Kidney (tissue), 14 donors: ENCODE measurements around the gene PMEPA1. TPM values are rescaled to one million over a fixed set of nuclear protein-coding genes. Genes with fewer than 3 reads are reported as not detected.

Source experiments
- DNase-seq, 5 donors: peaks; one replicate each; pipeline ENCODE4 v3.0.0-alpha.2; 2013 to 2020
- FAIRE-seq: peaks from 2 replicates; lab custom pipeline; 2012; peaks lifted over from hg19 to GRCh38; lab: Jason Lieb, UNC
- H3K27ac ChIP-seq, 2 donors: one replicate each; pipeline ENCODE4 v1.7.0; 2013; ENCODE audit warnings: low read depth in 2 of 2, low read length in 2 of 2, inconsistent platforms in 1 of 2
- H3K27me3 ChIP-seq: one replicate; pipeline ENCODE4 v1.7.1; 2013; ENCODE audit warnings: low read length, inconsistent platforms; ENCODE audit not compliant: control insufficient read depth, insufficient read depth
- H3K36me3 ChIP-seq, 3 donors: one replicate each; pipeline versions ENCODE4 v1.7.0 to v1.7.1; 2013; ENCODE audit warnings: low read length in 3 of 3, control low read depth in 1 of 3, inconsistent platforms in 1 of 3; ENCODE audit not compliant: insufficient read depth in 3 of 3, control insufficient read depth in 2 of 3
- H3K4me1 ChIP-seq, 3 donors: one replicate each; pipeline versions ENCODE4 v1.7.0 to v1.7.1; 2013; ENCODE audit warnings: low read length in 3 of 3, inconsistent platforms in 1 of 3, low read depth in 1 of 3; ENCODE audit not compliant: control insufficient read depth in 2 of 3, insufficient read depth in 2 of 3
- H3K4me3 ChIP-seq, 3 donors: one replicate each; pipeline versions ENCODE4 v1.7.0 to v1.8.1; 2013; ENCODE audit warnings: low read length in 3 of 3, control low read depth in 1 of 3, inconsistent platforms in 1 of 3
- H3K9ac ChIP-seq, 3 donors: one replicate each; pipeline versions ENCODE4 v1.7.0 to v1.7.1; 2013; ENCODE audit warnings: low read length in 3 of 3, control low read depth in 1 of 3, inconsistent platforms in 1 of 3
- H3K9me3 ChIP-seq, 3 donors: one replicate each; pipeline versions ENCODE4 v1.7.0 to v1.7.1; 2013; ENCODE audit warnings: low read length in 3 of 3, control low read depth in 1 of 3, inconsistent platforms in 1 of 3; ENCODE audit not compliant: control insufficient read depth in 2 of 3, insufficient read depth in 1 of 3
- intact Hi-C: fragments of 100-400 bp; cut with DNase I; formaldehyde crosslinking; loops from one replicate; pipeline ENCODE4 v1.11.1; 2022
- polyA plus RNA-seq: library from polyadenylated mRNA; stranded (reverse); fragments of 350-450 nt; fragmentation: Illumina TruSeq; extraction: RNeasy Lipid Tissue Mini Kit (QIAGEN cat#74804); gene quantifications from one replicate; pipeline ENCODE4 v1.2.3, GENCODE V29; 2014; ENCODE audit warnings: low read depth, low replicate concordance; ENCODE audit not compliant: insufficient read depth
- total RNA-seq: library from RNA; stranded (reverse); fragmentation: NEBNext Ultra II Directional; extraction: Animal tissue kit (Norgen Biotek cat#: 25700); gene quantifications from one replicate; pipeline ENCODE4 v1.2.1, GENCODE V29; 2021
- TF ChIP-seq, protein P1 (sequence below): IDR thresholded peaks from 3 replicates; pipeline ENCODE4 v1.5.1; 2012; ENCODE audit warnings: mild to moderate bottlenecking, moderate library complexity, borderline replicate concordance; ENCODE audit not compliant: insufficient read depth; ENCODE audit errors: extremely low read depth
- donor health status: control.
- donor health status: control.
- donor health status: control.
- donor health status: control.
- donor health status: control.
- donor health status: DM: yes; HTN: yes; CAD: no.
- donor health status: Normal renal cell carcinoma (clear cell type).

PMEPA1 gene
- total and polyA plus RNA-seq, 2 donors from 2014 or later: 12.9 to 30.4 TPM

GRCh38 chr20:57612436-57612835 is 97.4 kb downstream of the PMEPA1 start:
- H3K36me3 ChIP-seq: no peaks in the 10 kb centered on the region
- FAIRE-seq: no peak
- H3K27me3 ChIP-seq: no peaks in the 10 kb centered on the region
- TF ChIP-seq, protein P1, sequence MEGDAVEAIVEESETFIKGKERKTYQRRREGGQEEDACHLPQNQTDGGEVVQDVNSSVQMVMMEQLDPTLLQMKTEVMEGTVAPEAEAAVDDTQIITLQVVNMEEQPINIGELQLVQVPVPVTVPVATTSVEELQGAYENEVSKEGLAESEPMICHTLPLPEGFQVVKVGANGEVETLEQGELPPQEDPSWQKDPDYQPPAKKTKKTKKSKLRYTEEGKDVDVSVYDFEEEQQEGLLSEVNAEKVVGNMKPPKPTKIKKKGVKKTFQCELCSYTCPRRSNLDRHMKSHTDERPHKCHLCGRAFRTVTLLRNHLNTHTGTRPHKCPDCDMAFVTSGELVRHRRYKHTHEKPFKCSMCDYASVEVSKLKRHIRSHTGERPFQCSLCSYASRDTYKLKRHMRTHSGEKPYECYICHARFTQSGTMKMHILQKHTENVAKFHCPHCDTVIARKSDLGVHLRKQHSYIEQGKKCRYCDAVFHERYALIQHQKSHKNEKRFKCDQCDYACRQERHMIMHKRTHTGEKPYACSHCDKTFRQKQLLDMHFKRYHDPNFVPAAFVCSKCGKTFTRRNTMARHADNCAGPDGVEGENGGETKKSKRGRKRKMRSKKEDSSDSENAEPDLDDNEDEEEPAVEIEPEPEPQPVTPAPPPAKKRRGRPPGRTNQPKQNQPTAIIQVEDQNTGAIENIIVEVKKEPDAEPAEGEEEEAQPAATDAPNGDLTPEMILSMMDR: no peak
- intact Hi-C loops: no loop called here
- no peak overlapping the region for H3K27ac ChIP-seq
- no peaks in the 10 kb centered on the region for H3K9me3 ChIP-seq
- no peak overlapping the region for H3K9ac ChIP-seq
- no peaks in the 10 kb centered on the region for H3K4me1 ChIP-seq
- peak in 1 of 5 donors; percentile 5 for DNase-seq
- no peak overlapping the region for H3K4me3 ChIP-seq

- H3K9me3 ChIP-seq: no peaks in the 10 kb centered on the region
- no peak overlapping the region for H3K4me3 ChIP-seq
- no peak overlapping the region for H3K27ac ChIP-seq
- no peaks in the 10 kb centered on the region for H3K36me3 ChIP-seq
- DNase-seq: peak in 2 of 5 donors; percentile 25 to 66
- TF ChIP-seq, protein P1: no peak
- no peaks in the 10 kb centered on the region for H3K27me3 ChIP-seq
- no peaks in the 10 kb centered on the region for H3K4me1 ChIP-seq
- FAIRE-seq: no peak
- no peak overlapping the region for H3K9ac ChIP-seq
- intact Hi-C loops: no loop called here
Measured at GRCh38 chr20:57611586-57612311, 98.1 kb downstream of the PMEPA1 start.

GRCh38 chr20:57610261-57610952 is 99.4 kb downstream of the PMEPA1 start:
- no peaks in the 10 kb centered on the region for H3K4me1 ChIP-seq
- no peaks in the 10 kb centered on the region for H3K36me3 ChIP-seq
- H3K27me3 ChIP-seq: no peaks in the 10 kb centered on the region
- no peak overlapping the region for H3K4me3 ChIP-seq
- intact Hi-C loops: no loop called here
- H3K27ac ChIP-seq: no peak overlapping the region
- no peak for FAIRE-seq
- no peak overlapping the region for H3K9ac ChIP-seq
- DNase-seq: peak in 2 of 5 donors; percentile 35 to 57
- H3K9me3 ChIP-seq: no peaks in the 10 kb centered on the region
- TF ChIP-seq, protein P1: no peak
